HT1080 (cell line): ENCODE data around the gene PSMG4. TPM values are rescaled to one million over a fixed set of nuclear protein-coding genes. Genes with fewer than 3 reads are reported as not detected.

Source experiments
- DNase-seq: peaks from one replicate; pipeline ENCODE4 v3.0.0-alpha.2; 2015; ENCODE audit warnings: low read depth
- total RNA-seq: library from RNA; depleted of rRNA; stranded (reverse); fragments of >200 nt; shearing (Covaris generic); gene quantifications from 2 replicates; pipeline ENCODE4 v1.2.3, GENCODE V29; 2014

The PSMG4 gene
- total RNA-seq, 1 experiment from 2014 or later, result 63.9 TPM

DNA sequence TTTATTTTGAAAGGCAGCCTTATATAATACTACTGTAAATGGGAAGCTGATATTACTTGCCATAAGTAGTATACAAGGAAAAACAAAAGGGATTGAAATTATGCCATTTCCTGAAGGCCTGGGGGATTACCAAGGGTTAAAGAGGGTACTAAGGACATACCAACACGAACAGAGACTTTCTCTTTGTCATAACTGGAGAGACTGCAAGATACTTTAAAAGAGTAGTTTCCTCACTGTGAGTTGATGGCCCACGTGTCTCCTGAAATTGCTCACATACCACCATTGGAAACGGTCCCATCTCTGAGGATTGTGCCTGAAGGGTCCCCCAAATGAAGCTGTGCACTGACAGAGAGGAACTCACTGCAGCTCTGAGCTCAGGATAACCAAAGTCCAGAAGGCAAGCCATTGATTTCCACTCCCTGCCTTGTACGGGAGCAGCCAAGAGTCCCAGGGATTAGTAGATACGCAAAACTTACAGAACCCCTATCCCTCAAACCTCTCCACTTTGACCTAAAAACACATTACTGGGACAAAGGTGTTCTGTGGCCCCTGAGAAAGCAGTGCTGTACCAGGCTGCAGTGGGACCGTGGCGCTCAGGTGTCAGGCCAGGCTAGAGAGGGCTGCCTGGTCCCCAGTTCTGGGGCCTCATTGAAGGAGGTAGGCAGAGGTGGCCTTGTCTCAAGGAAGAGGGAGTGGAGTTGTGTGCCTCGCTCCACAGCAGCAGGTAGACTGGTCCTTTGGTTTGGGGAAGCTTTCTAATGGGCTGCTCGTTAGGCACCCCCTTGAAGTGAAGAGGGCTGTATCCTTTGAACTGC, 15.2 kb downstream of the PSMG4 start:
- no peak for DNase-seq

DNA sequence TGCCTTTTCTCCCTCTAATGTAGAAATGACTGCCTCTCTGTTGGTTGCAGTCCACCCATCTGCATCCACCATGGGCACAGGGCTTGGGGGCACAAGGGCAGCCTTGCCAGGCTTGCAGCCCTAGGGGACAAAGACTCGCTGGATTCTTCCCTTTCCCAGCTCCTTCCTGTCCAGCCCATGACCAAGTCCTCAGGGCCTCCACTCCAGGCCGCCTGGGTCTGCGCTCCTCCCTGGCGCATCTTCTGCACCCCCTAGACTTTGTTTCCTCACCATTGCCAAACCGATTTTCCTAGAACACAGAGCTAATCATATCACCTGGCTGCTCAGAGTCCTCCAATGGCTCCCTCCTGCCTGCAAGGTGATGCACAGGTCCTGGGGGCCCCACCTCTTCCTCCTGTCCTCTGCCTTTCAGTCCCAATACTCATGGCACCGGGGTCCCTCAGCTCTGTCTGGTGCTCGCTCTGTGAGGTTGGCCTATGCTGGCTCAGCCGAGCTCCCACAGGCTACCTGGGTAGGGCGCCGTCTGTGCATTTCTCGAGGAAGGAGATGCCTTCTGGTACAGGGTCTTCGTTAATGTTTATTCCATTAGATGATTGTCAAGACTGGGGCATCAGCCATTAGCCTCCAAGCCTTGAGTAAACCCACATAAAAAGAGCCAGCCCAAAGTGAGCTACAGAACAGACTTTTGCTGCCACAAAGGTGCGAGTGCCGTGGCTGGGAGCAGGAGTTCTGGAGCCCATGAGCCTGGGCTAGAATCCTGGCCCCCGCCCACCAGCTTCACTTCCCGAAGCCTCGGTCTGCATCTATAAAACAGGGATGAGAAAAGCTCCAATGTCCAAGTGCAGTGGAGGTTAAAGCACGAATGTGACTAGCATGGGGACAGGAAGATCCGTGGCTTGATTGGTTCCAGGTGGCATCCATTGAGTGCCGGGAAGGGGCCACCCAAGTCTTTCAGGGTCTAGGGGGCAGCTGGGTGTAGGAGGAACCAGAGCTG, 17.7 kb downstream of the PSMG4 start:
- no peak for DNase-seq

DNA sequence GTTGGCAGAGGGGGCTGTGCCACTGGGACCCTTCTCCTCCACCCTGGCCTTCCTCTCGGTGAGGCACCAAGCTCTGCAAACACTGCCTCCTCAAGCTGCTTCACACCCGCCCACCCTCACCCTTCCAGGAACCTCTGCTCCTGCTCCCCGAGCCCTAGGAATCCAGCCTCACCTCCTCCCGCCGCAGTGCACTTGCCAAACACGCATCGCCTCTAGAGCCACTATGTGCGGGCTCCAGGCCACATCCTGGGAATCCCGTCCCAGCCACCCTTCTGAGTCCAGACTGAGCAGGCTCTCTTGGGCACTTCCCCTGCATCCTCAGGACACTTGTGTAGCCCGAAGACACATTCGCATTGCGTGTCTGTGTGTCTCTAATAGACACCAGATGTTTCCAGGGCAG, 18.5 kb downstream of the PSMG4 start:
- no peak for DNase-seq

DNA sequence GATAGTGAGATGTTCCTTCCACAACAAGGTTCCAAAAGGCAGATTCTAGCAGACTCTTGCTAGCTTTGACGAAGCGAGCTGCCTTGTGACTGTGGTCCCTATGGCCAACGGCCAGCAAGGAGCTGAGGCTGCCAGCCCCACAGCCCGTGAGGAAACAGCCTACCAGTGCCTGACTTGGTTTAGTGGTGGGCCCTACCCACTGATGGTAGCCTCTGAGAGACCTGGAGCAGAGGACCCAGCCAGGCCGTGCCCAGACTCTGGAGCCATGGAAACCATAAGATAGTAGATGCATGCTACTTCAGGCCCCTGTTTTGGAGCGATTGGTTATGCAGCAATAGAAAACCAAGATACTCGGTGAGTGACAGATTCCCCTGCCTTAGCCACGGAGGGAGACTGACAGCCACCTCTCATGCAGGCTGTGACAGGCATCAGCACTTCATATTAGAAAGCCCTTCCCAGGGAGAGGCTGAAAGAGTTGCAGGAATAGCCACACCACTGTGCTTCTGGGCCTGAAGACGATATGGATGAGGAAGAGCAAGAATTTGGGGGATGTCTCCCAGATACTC, 19.2 kb downstream of the PSMG4 start:
- DNase-seq, result no peak

DNA sequence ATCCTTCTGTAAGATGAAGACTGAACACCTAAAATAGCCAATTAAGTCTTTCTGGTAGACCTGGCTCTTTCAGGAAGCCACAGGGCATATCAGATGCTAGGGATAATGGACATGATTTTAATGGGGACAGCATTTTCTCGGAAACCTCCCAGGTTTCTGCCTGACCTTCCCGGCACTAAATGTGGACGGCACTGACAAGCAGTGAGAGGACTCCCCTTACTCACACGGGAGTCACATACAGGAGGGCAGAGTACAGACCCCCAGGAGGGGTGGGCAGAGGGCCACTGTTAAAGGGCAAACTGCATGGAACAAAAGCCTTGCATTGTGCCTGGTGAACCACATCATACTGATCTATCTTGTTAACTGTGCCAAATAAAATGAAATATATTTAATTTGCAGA, 19.9 kb downstream of the PSMG4 start:
- no peak for DNase-seq

DNA sequence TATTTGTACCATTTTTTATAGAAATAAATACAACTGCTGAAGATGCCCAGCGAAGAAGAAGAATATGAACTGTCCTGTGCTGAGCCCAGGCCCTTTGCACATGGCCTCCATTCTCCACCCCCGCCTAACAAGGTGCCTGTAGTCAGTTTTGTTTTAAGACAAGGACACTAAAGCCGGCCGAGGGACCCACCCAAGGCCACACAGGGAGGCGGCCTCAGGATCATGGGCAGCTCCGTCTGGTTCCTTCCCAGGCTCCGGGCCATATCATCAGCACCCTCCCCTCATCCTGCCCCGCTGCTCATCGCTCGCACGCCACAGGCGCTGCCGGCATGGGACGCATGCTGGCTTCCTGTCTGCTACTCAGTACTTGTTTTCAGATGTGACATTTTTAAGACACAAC, 21.3 kb downstream of the PSMG4 start:
- no peak for DNase-seq

DNA sequence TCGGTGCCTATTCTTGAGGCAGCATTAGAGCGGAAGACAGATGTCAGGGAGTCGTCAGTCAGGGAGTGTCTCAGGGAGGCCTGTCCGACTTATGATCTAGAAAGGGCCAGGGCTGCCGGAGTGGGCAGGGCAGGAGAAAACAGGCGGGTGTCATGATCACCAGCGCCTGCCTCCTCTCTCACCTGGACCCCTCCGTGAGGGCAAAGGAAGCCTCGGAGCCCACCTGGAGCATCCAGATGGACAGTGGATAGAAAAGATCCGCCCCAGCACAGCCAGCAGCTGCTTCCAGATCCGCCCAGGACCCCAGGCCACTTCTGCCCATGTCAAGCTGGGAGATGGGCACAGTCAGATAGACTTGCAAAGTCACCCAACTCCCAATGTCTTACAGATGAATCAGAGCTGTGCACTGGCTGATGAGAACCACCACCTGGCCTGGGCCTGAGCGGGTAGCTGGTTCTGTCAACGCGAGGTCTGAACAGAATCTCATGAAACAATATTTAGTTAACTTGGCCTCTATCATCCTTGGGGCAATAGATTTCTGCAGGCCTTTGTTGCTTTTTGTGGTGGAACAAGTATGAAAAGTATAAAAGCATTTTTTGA, 22.2 kb downstream of the PSMG4 start:
- DNase-seq, result no peak

DNA sequence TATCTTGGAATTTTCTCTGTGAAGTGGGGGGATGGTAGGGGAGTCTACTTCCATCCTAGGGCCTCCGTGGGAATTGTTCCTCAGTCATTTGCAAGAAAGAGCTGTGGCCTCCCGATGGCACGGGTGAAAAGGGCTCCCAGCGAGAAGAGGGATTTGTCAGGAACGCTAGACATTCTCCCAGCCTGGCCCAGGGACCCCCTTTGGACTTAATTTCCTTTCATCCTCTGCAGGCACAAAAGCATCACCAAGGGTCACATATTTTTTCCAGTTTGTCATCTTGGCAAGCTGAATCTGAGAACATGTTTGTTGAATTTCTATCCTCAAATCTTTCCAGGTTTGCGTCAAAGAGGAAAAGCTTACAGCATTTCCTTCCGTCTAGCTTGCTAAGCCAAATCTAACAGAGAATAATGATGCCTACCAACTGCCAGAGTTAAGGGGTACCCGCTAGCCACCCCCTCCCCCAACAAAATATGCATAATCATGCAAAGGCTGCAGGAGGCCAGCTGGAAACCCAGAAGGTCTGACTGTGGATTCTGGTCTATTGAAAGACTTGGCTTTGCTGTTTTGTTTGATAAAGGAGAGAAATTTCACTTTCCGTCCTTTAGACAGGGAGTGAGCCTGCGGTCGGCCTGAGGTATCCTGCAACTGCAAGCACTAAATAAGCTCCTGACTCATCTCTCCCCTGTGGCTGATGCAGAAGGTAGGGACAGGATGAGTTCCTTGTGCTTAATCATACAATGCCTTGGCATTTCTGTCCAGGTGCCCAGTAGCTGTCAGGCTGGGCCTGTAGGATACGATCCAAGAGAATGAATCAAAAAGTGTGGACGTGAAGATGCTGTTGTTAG, 23.1 kb downstream of the PSMG4 start:
- DNase-seq, result peak; percentile 92

DNA sequence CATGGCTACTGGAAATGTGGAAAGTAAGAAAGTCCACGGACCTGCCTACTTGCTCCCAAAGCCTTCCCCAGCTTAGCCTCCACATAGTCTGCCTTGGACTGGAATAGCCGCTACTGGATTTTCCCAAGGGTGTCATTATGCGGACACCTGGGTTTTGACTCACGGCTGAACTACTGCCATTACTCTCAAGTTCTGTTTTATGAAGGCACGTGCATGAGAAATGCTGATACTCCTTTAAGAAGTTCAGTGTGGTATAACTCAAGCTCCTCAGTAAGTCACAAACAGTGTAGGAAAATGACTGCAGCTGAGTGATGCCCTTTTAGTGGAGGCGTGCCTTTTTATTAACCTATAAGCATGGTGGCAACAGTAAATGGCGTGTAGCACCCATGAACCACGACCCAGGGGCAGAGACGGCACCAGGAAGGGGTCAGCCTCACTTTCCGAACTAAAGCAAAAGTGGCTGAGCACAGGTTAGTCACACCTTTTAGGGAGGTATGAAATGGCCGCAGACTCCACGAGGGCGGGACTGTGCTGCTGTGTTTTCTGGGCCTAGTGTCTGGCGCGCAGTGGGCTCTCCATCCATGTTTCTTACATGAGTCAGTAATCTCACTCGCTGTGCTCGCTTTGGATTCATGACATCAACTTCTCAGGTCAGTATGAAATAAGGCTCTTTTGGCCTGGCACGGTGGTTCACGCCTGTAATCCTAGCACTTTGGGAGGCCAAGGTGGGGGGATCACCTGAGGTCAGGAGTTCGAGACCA, 23.9 kb downstream of the PSMG4 start:
- DNase-seq, result no peak

DNA sequence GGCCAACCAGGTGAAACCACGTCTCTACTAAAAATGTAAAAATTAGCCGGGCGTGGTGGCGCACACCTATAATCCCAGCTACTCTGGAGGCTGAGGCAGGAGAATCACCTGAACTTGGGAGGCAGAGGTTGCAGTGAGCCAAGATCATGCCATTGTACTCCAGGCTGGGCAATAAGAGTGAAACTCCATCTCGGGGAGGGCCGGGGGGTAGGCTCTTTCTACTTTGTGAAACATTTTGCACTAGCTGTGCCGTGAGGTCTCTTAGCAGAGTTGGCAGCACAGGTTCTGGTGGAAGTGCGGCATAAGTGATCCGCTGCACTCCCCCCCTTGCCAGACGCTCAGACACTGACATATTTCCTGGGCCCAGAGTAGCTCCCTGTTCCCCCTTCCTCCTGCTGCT, 24.5 kb downstream of the PSMG4 start:
- no peak for DNase-seq

DNA sequence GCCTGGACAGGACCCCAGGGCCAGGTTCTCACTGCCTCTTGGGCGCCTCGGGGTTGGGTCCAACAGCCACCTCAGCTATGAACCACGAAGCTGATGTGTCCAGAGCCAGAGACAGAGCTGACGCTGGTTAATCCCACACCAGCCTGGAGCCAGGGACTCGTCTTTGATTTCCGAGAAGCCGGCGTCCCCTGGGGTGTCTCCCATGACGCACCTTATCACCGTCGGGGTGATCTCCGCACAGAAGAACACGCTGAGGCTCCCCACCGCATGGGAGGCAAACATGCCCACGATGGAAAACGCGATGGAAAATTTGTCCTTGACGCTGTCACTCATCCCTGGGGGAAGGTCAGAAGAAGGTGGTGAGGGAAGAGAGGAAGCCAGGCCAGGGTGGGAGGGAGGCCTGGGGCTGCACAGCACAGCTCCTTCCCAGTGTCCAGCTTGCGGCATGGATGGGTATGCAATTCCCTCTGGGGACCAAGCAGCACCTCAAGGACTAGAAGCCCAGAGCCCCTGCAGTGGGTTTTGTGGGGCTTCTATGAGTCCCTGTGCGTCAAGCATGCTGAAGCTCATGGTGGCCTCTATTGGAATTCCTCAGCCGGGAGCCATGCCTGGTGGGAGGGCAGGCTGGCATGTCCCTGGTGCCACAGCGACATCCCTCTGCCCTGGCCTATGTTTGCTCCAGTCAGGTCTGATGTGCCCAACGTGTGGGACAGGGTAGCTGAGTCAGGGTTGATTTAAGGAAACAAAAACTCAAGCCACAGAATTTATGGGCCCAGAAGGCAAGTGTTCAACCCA, 25.1 kb downstream of the PSMG4 start:
- no peak for DNase-seq

DNA sequence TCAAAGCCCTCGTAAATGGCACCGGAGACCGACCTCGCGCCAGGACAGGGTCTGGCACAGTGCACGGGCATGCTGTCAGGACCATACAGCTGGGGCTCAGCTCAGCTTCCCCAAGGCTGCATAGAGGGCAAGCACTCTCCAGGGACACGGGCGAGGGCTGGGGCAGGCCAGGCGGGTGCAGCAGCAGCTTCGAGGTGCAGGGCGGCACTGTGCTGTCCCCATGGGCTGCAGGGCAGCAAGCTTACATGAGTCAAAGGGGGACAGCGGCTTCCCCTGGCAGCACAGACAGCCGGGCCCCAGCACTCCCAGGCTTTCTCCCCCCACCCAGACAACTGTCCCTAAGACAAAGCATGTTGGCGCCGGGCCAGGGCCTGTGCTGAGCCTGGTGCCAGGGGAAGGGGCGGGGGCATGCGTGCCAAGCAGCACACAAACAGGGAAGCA, 25.7 kb downstream of the PSMG4 start:
- no peak for DNase-seq

DNA sequence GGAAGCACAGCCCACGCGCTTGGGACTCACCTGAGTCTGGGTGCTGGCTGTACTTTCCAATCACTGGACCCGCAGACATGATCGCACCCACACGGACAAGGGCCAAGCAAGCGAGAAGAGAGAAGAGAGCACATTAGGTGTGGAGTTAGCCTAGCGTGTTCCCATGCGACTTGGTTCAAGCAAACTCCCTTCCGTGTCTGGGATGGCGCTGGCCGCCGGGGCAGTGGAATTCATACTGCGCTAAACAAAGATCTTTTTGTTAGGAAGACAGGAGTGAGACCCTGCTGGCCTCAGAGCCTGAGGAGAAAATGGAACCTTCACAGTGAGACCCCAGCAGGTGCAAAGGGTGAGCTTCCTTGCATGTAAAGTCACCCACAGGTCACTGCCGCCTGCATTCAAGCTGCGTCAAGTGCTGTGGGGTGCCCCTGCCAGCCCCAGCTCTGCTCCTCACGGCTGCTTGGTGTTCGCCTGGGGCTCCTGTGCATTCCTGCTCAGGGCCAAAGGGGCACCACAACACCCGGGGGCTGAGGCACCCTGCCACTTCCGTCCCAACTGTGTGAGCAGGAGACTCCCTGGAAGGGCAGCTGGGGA, 26.4 kb downstream of the PSMG4 start:
- DNase-seq, result no peak

DNA sequence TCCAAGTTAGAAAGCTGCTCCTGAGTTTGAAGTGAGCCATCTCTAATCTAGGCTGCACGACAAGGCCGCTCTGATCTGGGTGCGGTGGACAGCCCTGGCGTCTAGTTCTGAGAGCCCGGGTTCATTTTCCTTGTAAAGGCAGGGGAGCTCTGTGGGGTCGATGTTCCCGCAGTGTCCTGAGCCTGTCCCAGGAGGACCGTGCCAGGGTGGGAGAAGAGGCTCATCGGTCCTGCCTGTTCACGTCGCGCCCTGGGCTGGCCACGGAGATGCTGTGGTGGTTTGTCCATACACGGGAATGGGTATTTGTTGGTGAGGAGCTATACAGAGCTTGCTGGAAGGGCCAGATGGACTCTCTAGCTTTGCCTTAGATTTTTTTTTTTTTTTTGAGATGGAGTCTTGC, 27.0 kb downstream of the PSMG4 start:
- DNase-seq, result no peak

DNA sequence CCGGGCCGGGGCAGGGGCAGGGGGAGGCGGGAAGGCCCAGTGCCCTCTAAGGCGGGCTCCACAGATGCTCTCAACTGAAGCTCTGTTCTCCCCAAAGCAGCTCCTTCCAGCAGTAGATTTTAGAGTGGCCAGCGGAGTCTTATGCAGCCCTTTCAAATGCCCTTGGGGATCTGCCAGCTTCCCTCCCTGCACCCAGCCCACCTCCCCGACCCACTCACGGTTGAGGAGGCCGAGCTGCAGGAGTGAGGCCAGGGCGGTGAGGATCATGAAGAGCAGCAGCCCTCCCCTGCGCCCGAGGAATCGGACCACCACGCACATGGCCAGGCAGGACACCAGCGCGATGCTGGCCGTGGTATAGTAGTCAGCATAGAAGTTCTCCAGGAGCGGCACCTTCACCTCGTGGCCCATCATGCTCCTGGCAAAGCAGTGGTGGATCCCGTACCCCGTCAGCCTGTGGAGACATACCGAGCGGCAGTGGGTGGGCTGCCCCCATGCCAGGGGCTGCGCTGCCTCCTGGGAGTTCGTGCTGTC, 28.0 kb downstream of the PSMG4 start:
- no peak for DNase-seq

DNA sequence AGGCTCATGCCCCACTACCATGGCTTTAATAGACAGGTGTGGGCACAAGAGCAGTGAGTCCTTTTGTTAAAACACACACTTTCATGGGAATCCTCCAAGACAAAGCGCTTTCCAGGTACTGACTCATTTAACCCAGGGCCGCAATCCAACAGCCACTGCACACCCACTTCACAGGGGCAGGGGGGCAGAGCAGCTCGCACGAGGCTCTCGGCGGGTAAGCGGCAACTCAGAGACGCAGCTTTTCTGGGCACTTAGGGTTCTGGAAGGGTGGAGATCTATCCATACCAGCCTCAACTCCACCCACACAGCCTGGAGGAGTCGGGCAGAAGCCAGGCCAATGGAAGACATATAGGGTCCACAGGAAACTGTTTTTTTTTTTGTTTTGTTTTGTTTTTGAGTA, 28.6 kb downstream of the PSMG4 start:
- no peak for DNase-seq

DNA sequence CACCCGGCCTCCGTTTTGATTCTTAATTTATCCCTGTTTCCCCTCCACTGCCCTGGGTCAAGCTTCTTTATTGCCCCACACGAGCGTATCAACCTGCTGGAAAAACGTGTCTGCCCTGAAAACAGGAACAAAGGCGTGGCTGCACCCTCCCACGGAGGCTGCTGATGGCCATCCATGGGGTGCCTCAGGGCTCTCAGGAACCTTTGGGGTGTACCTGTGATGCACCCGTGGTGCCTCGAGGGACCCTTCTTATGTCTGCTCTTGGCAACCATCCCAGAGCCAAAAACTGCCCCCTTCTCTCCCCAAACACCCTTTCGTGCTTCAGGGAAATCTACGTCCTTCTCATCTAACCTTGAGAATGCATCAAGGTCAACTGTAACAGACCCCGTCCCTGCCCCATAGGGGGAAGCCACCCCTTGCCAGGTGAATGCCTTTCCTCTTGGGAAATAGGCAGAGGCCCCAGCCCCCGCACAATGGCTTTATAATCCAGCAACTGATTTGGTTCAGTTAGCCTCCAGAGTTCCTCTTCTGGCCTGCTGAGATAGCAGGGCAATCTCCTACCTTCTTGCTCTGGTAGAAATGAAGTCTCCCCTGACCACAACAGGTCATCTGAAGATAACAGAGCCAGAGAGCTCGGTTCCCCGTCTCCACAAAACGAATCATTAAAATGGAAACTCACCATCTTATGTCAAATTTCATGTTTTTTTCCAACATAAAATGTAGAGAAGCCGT, 29.4 kb downstream of the PSMG4 start:
- DNase-seq, result no peak
